Measurements from ENCODE around the gene CNTN4.
"Not testable (repeated sequence)": the region's sequence is repeated elsewhere in the genome, so short reads cannot be mapped to it uniquely, and the experiment has no call there.

The CNTN4 gene

GRCh38 chr3:2727101-2727500 is 628.4 kb downstream of the CNTN4 start:
- no peak for DNase-seq

DNA sequence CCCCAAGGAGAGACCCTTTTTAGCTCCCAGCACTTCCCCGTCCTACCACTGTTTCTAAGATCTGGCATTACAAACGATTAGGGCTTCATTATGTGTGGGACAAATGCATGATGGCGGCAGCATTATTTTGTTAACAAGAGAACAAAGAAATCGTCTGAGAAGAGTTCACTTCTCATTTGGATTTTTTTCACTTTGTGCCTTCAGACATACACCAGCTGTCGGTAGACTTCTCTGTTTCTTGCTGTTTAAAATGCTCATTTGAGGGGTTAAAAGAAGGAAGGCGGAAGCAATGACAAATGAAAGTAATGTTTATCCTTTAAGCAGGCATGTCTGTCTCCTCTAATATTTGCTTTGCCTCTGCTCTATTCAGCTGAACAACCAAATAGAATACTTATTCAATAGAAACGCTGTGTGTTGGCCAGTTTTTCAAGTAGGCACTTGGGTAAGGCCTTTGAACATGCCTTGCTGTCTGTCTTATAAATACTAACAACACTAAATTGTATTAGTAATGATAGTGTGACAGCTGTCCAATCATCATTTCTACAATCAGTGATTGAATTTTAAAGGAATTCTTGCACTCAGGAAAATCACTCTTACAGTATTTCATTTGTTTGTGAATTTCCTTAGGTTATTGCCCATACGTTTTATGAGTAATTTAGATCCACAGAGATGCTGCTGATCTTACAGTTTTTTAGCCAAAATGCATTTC is 629.1 kb downstream of the CNTN4 start:
- no peak for DNase-seq

GRCh38 chr3:2731843-2732242 is 633.2 kb downstream of the CNTN4 start:
- no peak for DNase-seq

DNA sequence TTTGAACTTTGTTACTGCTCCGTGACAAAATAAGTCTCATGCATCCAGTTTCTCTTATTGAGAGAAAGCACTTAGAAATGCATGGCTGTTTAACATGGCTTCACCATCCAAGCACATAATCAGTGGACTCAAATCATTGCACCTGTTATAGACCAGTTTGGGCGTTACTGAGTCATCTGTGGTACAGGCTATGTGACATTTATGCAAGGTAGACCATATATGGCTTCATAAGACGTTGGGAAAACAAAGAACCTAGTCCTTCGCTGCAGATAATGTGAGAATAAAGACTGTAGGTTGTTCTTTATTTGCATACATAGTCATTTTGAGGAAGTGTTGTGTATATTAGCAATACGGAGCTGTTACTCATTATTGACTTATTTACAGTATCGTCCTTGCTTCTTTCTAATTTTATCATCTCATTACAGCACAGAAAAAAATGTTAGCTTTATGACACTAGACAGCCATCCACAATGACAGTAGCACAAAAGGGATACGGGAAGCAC is 636.8 kb downstream of the CNTN4 start:
- no peak for DNase-seq

GRCh38 chr3:2741516-2741915 is 642.9 kb downstream of the CNTN4 start:
- DNase-seq = no peak

GRCh38 chr3:2765002-2765579 is 666.4 kb downstream of the CNTN4 start:
- DNase-seq = no peak

- DNase-seq = no peak
Observed at GRCh38 chr3:2770451-2770850, 671.8 kb downstream of the CNTN4 start.

- DNase-seq = no peak
Observed at GRCh38 chr3:2771193-2771592, 672.5 kb downstream of the CNTN4 start.

DNA sequence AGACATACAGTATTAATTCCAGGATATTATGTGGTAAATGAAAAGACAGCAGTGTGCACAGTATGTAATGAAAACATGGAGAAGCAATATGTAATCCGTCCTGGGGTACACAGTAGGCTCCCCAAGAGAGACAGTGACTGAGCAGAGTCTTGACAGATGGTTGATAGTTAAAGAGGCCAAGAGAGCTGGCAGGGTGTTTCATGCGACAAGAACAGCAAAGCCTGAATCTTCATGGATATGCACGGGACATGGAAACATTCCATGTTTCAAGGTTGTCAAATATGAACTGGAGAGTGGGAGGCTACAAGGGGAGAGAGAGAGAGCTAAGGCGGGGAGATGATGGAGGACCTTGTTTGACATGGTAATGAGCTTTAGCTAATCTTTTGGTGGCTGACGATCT is 673.1 kb downstream of the CNTN4 start:
- no peak for DNase-seq

DNA sequence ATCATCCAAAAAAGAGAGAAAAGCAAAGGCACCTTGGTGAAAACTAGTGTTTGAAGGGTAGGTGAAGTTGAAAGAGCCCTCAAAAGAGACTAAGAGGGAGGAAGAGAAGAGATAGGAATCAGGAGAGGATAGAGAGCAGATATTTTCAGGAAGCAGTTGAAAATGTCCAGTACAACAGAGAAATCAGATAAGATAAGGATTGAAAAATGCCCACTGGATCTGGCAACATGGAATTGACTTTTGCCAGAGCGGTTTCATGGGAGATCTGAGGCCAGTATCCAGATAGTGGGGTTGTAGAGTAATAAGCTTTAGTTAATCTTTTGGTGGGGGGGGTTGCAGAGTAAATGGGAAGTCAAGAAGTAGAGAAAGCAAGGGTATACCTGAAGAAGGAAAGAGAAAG is 674.1 kb downstream of the CNTN4 start:
- no peak for DNase-seq

- no peak for DNase-seq
Observed at GRCh38 chr3:2774481-2775249, 676.0 kb downstream of the CNTN4 start.

DNA sequence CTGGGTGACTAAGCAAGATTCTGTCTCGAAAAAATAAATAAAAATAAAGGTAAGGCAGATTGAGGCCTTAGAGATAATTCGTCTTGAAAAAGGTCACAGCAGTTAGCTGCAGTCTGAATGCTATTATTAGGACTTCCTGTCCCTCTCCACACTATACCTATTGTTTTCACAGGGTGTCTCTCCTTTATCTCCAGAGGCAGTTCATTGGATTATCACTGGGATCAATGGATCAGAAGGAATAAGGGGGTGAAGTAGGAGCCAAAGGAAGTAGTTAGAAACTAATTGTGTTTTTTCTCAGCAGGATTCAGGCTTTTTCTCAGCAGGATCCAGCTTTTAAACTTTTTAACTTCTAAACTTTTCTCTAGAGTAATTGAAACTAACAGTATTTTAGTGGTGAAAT is 684.6 kb downstream of the CNTN4 start:
- DNase-seq = no peak

DNA sequence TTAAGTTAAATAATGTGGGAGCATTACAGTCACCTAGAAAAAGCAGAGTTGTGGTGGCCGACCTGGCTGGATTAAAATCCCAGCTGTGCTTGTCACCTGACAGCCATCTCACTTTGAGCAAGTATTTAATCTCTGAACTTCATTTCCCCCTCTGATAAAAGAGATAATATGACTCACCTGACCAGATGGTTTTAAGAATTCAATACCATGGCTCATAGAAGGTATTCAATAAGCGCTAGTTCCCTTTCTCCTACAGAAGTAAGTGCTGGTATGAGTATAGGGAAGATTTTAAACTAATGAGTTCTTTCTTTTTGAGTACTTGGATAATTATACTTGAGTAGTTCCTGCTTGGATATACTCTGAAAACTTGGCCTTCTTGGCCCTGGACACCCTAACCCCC is 686.0 kb downstream of the CNTN4 start:
- no peak for DNase-seq

DNA sequence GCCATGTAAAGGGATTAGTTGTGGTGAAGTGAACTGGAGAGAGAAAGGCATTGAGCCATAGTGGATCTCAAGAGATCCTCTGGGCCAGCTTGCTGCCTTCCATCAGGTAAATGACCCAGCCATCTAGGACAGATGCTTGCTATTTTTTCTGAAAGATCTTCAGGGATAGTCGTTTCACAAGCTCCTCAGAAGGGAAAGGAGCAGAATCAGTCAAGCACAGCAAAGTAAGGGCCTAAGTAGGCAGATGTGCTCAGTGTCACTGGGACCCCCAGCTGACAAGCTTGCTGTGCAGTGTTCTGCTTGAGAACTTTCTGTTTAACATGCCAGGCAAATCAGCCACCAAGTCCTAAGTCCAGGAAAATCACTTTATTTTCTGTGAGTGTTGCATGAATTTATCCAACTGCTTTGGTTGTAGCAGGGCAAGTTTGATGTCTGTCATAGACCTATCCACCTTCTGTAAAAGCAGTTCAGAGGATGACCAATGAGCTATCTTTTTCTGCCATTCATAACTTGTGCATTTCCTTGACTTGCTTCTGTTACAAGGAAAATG is 691.7 kb downstream of the CNTN4 start:
- DNase-seq = no peak

GRCh38 chr3:2792432-2792831 is 693.8 kb downstream of the CNTN4 start:
- DNase-seq = no peak

GRCh38 chr3:2793987-2794386 is 695.3 kb downstream of the CNTN4 start:
- no peak for DNase-seq

GRCh38 chr3:2802429-2802828 is 703.8 kb downstream of the CNTN4 start:
- DNase-seq = no peak

GRCh38 chr3:2807514-2807913 is 708.8 kb downstream of the CNTN4 start:
- no peak for DNase-seq

- DNase-seq = no peak
Observed at GRCh38 chr3:2810723-2811122, 712.1 kb downstream of the CNTN4 start.

- no peak for DNase-seq
Observed at GRCh38 chr3:2819571-2819970, 720.9 kb downstream of the CNTN4 start.

- DNase-seq = not testable (repeated sequence)
Observed at GRCh38 chr3:2820982-2821381, 722.3 kb downstream of the CNTN4 start.

GRCh38 chr3:2822611-2823010 is 723.9 kb downstream of the CNTN4 start:
- no peak for DNase-seq

DNA sequence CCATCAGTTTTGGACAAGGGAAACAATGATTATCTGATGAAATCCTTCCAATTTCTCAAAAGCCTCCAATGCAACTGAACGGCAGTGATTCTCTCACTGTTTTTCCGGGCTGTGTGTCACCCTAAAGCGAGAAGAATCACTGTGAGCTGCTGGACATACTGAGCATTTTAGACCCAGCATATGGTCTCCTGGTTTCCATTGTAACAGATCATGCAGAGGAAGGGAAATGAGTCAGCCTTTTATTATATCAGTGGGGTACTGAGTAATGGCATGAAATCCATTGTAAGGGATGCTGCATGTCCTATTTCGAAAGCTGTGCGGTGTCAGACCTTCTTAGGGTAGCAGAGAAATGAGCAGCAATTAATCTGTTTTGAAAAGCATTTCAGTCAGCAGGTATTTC is 724.4 kb downstream of the CNTN4 start:
- no peak for DNase-seq

Measured in GDM1 (cell line).